ENCODE results near the gene DOCK8. TPM values are rescaled to one million over a fixed set of nuclear protein-coding genes. Genes with fewer than 3 reads are reported as not detected.

Gene DOCK8
- total RNA-seq, 4 donors from 2014 or later: 5.1 to 15.1 (median 8.4) TPM

DNA sequence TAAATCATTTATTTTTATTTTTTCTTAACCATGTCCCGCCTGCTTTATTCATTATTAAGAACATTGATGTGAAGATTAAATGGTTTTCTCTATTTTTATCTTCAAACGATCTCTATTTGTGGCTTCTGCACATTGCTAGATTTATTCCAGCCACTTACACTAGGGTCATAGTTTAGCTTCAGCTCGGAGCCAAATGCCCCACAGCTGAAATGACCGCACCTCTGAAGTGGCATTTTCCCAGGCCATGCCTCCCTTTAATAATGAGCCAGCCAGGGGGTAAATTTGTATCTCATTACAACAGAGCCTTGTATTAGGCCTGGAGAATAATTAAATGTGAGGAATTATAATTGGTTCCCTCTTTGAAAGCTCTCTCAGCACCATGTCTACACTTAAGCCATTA is 89.4 kb downstream of the DOCK8 start:
- 30 to 34% methylated on average over 4 of the region's 4 CpGs for WGBS, 2 donors
- intact Hi-C loops (cut with DNase I; ENCODE audit: low total_unique reads): no loop called here
- no peak overlapping the region for H3K4me3 ChIP-seq (ENCODE audit: low read depth, poor library complexity, severe bottlenecking)
- no peak for TF ChIP-seq POLR2A (IDR thresholded peaks at IDR 0.05)
- TF ChIP-seq, protein P1, sequence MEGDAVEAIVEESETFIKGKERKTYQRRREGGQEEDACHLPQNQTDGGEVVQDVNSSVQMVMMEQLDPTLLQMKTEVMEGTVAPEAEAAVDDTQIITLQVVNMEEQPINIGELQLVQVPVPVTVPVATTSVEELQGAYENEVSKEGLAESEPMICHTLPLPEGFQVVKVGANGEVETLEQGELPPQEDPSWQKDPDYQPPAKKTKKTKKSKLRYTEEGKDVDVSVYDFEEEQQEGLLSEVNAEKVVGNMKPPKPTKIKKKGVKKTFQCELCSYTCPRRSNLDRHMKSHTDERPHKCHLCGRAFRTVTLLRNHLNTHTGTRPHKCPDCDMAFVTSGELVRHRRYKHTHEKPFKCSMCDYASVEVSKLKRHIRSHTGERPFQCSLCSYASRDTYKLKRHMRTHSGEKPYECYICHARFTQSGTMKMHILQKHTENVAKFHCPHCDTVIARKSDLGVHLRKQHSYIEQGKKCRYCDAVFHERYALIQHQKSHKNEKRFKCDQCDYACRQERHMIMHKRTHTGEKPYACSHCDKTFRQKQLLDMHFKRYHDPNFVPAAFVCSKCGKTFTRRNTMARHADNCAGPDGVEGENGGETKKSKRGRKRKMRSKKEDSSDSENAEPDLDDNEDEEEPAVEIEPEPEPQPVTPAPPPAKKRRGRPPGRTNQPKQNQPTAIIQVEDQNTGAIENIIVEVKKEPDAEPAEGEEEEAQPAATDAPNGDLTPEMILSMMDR (IDR thresholded peaks at IDR 0.05): no peak
- DNase-seq (ENCODE audit: low spot score in 2 of 2): no peak

DNA sequence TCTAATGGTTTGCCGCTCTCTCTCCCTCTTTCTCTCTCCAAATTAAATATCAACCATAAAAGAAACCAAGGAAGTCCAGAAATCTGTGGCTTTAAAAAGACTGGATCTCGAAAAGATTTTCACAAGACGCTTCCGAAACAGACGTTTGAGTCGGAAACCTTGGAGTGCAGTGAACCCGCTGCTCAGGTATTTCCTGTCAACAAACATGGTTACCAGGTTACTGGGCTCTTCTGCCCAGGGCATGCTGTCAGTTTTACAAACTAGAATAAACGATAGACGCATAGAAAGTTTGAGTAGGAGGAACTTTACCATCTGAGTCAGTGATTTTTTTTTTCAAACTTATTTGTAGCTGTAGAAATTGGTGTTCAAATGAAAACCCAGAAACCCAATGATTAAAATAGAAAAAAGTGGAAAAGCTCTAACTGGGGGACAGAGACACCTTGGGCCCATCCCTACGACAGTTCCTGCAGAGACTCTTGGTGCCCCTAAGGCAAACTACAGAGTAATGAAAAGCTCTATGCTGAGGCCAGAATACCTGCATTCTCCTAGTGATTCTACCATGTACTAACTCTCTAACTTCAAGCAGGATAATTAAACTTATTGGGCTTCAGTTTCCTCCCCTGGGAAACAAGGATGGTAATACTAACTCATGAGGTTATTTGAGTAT is 90.0 kb downstream of the DOCK8 start:
- intact Hi-C loops (cut with DNase I; ENCODE audit: low total_unique reads): no loop called here
- no peak overlapping the region for H3K4me3 ChIP-seq (ENCODE audit: low read depth, poor library complexity, severe bottlenecking)
- WGBS, 2 donors: 30% methylated on average over 10 of the region's 10 CpGs
- DNase-seq (ENCODE audit: low spot score in 2 of 2): peak in 1 of 2 donors; percentile 23
- TF ChIP-seq, protein P1 (IDR thresholded peaks at IDR 0.05): no peak
- no peak for TF ChIP-seq POLR2A (IDR thresholded peaks at IDR 0.05)

DNA sequence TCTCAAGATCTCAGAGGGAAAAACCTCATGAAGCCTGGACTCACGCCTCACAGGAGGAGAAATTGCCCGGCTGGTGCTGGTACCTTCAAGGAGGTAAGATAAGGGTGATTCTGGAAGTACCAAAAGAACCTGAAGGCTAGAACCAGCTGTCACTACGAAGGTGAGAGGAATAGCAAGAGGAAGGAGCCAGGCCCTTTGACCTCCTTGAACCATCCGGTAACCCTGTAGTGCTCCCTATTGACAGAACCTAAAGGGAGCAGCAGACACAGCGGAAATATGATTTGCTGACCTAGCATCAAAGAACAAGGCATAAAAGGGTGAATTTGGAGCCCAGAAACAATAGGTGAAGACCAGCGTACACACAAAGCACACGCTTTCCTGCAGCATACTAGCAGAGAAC is 92.2 kb downstream of the DOCK8 start:
- intact Hi-C loops (cut with DNase I; ENCODE audit: low total_unique reads): no loop called here
- TF ChIP-seq, protein P1 (IDR thresholded peaks at IDR 0.05): no peak
- no peak overlapping the region for H3K4me3 ChIP-seq (ENCODE audit: low read depth, poor library complexity, severe bottlenecking)
- 83 to 91% methylated on average over 7 of the region's 7 CpGs for WGBS, 2 donors
- DNase-seq (ENCODE audit: low spot score in 2 of 2): no peak

DNA sequence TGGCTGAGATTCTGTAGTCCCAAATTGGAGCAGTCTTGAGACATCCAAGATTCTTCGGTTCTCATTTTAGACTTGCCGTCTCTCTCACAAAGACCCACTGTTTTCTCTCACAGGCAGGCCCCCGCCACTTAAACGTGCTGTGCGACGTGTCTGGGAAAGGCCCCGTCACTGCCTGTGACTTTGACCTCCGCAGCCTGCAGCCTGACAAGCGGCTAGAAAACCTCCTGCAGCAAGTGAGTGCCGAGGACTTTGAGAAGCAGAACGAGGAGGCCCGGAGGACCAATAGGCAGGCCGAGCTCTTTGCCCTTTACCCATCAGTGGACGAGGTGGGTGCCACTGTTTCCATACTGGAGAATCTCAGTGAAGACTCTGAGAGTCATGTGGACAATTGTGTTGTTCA is 97.2 kb downstream of the DOCK8 start:
- DNase-seq (ENCODE audit: low spot score in 2 of 2): no peak
- intact Hi-C loops (cut with DNase I; ENCODE audit: low total_unique reads): no loop called here
- WGBS, 2 donors: 89 to 90% methylated on average over 14 of the region's 14 CpGs
- no peak overlapping the region for H3K4me3 ChIP-seq (ENCODE audit: low read depth, poor library complexity, severe bottlenecking)
- no peak for TF ChIP-seq POLR2A (IDR thresholded peaks at IDR 0.05)
- TF ChIP-seq, protein P1 (IDR thresholded peaks at IDR 0.05): no peak

DNA sequence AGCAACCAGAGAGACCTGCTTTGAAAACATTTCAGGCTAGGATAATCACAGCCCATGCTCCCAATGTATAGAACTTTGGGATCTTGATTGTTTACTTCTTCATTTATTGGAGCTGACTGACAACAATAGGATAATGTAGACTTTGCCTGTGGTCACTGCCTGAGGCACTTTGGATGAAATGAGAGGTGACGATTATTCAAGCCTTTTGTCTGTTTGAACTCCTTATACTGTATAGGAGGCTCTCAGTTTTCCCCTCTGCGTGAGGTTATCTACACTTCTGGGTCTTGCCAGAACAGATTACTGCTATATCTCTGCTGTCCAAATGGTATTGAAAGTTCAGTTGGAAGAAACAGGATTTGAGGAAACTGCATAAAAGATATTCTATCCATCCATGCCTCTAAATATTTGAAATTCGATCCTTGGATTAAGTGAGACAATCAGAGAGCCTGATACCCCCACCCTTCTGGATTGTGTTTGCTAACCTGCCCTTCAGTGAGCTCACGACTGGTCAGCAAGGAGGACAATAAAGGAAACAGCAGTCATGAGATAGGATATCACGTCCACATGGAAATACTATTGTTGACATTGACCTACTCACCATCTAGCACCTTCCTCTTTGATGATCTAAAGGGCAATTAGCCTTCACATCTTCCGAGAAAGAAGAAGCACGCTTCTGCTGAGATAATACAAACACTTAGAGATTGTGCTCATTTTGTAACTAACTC is 98.1 kb downstream of the DOCK8 start:
- intact Hi-C loops (cut with DNase I; ENCODE audit: low total_unique reads): no loop called here
- 82 to 84% methylated on average over 7 of the region's 7 CpGs for WGBS, 2 donors
- no peak for DNase-seq (ENCODE audit: low spot score in 2 of 2)
- H3K4me3 ChIP-seq (ENCODE audit: low read depth, poor library complexity, severe bottlenecking): no peak overlapping the region
- TF ChIP-seq, protein P1 (IDR thresholded peaks at IDR 0.05): no peak
- no peak for TF ChIP-seq POLR2A (IDR thresholded peaks at IDR 0.05)
